ENCODE results near the gene DACT1. TPM values are rescaled to one million over a fixed set of nuclear protein-coding genes. Genes with fewer than 3 reads are reported as not detected.
"Not testable (repeated sequence)": the region's sequence is repeated elsewhere in the genome, so short reads cannot be mapped to it uniquely, and the experiment has no call there.

The DACT1 gene, protein sequence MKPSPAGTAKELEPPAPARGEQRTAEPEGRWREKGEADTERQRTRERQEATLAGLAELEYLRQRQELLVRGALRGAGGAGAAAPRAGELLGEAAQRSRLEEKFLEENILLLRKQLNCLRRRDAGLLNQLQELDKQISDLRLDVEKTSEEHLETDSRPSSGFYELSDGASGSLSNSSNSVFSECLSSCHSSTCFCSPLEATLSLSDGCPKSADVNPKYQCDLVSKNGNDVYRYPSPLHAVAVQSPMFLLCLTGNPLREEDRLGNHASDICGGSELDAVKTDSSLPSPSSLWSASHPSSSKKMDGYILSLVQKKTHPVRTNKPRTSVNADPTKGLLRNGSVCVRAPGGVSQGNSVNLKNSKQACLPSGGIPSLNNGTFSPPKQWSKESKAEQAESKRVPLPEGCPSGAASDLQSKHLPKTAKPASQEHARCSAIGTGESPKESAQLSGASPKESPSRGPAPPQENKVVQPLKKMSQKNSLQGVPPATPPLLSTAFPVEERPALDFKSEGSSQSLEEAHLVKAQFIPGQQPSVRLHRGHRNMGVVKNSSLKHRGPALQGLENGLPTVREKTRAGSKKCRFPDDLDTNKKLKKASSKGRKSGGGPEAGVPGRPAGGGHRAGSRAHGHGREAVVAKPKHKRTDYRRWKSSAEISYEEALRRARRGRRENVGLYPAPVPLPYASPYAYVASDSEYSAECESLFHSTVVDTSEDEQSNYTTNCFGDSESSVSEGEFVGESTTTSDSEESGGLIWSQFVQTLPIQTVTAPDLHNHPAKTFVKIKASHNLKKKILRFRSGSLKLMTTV
- total RNA-seq: 1 to 10 TPM in 1 of 2 experiments, under 1 TPM in 1; 0.58 to 1.1 TPM

DNA sequence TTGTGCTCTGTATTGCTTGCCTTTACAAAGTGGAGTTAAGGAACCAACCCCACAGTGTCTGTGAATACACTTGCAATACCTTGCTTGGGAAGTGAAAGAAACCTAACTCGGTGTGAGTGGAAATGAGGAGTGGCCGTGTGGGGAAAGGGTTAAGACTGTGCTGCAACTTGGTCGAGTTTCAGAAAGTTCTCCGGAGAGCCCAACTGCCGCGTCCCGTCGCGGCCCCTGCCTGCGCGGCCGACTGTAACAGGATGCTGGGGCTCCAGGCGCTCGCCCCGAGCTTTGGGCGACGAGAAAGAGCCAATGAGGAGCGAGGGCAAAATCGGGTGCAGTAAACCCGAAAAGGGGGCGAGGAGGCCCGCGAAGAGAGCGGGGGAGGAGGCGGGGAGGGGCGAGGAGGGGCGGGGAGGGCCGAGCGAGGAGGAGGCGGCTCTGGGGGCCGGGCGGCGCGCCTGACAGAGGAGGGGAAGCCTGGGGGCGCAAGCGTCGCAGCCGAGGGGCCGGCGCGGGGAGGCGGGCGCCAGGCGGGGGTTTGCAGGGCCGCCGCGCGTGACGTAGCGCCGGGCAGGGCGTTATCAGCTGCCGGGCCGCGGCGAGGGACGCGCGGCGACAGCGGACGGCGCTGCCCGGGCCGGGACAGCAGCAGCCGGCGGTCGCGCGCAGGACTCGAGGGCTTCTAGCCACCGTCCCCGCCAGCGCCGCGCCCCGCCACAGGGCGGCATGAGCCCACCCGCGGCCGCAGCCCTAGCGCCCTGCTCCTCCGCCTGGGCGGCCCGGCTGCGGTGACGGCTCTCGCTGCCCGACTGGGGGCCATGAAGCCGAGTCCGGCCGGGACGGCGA lies at the start of gene DACT1:
Gene DACT1 (plus strand): TSS at position 572 of the 840 bp plus-strand sequence. CDS start 241 bp downstream, at position 813.
- ATAC-seq: peak; percentile 81
- H3K4me3 Mint-ChIP-seq: peak within 1 kb of the TSS; percentile 76

DNA sequence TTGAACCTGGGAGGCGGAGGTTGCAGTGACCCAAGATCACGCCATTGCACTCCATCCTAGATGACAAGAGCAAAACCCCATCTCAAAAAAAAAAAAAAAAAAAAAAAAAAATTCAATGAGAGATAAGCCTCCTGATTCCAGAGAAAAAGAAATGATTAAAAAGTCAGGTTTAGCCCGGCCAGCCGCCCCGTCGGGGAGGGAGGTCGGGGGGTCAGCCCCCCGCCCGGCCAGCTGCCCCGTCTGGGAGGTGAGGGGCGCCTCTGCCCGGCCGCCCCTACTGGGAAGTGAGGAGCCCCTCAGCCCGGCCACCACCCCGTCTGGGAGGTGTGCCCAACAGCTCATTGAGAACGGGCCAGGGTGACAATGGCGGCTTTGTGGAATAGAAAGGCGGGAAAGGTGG lies 49.4 kb upstream of the DACT1 start:
- H3K9me3 Mint-ChIP-seq (ENCODE audit: insufficient read depth); POLR2A ChIA-PET; H3K4me3 Mint-ChIP-seq; ATAC-seq; H3K36me3 Mint-ChIP-seq (ENCODE audit: low read depth); H3K4me1 Mint-ChIP-seq (ENCODE audit: low read depth); DNase-seq; CTCF ChIA-PET; H3K27ac Mint-ChIP-seq: not testable (repeated sequence)
- H3K27me3 Mint-ChIP-seq (ENCODE audit: low read depth): peaks cover 10% of the 10 kb centered on the region

More for the DNA sequence above, at the start of gene DACT1:
- Mint-ChIP-seq H3K36me3 (ENCODE audit: low read depth) (no peaks in the 10 kb centered on the region), H3K9me3 (ENCODE audit: insufficient read depth) (no peaks in the 10 kb centered on the region), H3K27me3 (ENCODE audit: low read depth) (peaks cover 54% of the 10 kb centered on the region), H3K4me1 (ENCODE audit: low read depth) (peaks cover 24% of the 10 kb centered on the region), H3K27ac (peak within 1 kb of the TSS; percentile 63)
- ChIA-PET POLR2A (interaction anchor here (1.5 kb wide), 1 partner anchor 210 kb away, joined by 3 read pairs; the partner anchor contains the start of genes KIAA0586 and TIMM9), CTCF (interaction anchor here (0.5 to 7.2 kb wide), 3 partner anchors 21 to 157 kb away, joined by 3 to 39 read pairs (median 3); no protein-coding TSS in a partner anchor)
- DNase-seq: peak; percentile 59

DNA sequence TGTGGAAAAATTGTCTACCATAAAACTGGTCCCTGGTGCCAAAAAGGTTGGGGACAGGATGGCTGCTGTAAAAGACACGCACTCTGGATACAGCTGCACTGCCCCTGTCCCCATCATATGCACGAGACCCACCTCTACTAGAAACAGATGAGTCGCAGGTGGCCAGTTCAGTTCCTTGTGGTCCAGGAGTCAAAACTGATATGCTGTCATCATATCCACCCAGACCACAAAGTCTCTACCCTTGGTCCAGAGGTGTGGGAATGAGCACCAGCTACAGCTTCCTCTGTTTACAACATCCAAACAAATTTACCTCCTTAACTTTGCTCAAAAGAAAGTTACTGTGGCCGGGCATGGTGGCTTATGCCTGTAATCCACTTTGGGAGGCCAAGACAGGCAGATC lies 43.8 kb upstream of the DACT1 start:
- Mint-ChIP-seq H3K36me3 (ENCODE audit: low read depth) (no peaks in the 10 kb centered on the region), H3K27me3 (ENCODE audit: low read depth) (peaks cover 4% of the 10 kb centered on the region), H3K4me1 (ENCODE audit: low read depth) (peaks cover 18% of the 10 kb centered on the region), H3K4me3 (no peak overlapping the region), H3K9me3 (ENCODE audit: insufficient read depth) (no peaks in the 10 kb centered on the region), H3K27ac (no peak overlapping the region)
- CTCF ChIA-PET: no interaction called here
- POLR2A ChIA-PET: no interaction called here
- DNase-seq: no peak
- no peak for ATAC-seq

DNA sequence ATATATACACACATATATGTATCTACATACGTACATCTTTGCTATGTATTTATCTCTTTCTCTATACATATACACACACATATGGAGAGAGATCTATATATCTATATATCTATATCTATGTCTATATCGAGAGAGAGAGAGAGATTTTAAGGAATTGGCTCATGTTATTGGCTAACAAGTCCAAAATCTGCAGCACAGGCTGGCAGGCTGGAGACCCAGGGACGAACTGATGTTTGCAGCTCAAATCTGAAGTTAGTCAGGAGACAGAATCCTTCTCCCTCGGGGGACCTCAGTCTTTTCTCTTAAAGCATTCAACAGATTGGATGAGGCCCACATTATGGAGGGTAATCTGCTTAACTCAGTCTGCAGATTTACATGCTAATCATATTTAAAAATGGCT lies 40.7 kb upstream of the DACT1 start:
- ChIA-PET POLR2A (no interaction called here), CTCF (interaction anchor here (1.9 kb wide), 1 partner anchor 96 kb away, joined by 6 read pairs; no protein-coding TSS in a partner anchor)
- ATAC-seq (no peak), DNase-seq (no peak)
- Mint-ChIP-seq H3K4me3 (no peak overlapping the region), H3K27ac (no peak overlapping the region), H3K4me1 (ENCODE audit: low read depth) (peaks cover 26% of the 10 kb centered on the region), H3K9me3 (ENCODE audit: insufficient read depth) (no peaks in the 10 kb centered on the region), H3K27me3 (ENCODE audit: low read depth) (peaks cover 5% of the 10 kb centered on the region), H3K36me3 (ENCODE audit: low read depth) (no peaks in the 10 kb centered on the region)

DNA sequence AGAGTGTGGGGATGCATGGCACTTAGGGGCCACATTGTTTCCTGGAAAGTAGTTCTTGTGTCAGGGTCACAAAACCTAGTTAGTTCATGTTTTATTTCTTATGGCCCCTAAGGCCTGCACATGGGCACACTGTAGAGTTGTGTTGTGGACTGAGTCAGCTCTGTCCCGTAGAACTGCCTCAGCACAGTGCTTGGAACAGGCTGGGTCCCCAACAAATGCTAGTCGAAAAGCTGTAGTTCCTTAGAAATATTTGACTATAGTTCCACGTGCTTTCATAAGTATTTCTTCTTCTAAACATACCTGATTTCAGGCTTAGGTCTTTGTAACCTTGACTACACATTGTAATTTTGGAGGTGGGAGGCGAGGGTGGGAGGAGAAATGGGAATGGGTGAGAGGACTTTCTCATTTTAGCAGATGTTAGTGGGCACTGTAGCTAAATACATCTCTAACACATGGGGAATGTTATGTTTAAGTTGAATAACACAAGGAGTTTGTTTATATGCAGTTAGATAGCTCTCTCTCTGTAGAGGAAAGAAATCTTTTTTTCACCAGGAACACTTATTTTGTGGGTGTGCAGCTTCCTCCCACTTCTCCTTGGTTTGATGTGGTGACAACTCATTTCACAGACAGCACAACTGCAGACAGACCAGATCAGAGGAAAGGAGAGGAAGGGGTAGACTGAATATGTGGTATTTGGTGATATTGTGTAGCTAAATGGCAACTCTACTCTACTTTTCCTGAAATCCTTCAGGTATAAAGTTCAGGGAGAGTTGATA lies 39.5 kb upstream of the DACT1 start:
- ChIA-PET POLR2A (interaction anchor here (0.7 kb wide), 1 partner anchor 358 kb away, joined by 5 read pairs; no protein-coding TSS in a partner anchor), CTCF (interaction anchor here (1.9 kb wide), 1 partner anchor 97 kb away, joined by 6 read pairs; no protein-coding TSS in a partner anchor)
- peaks cover 3% of the 10 kb centered on the region for H3K27me3 Mint-ChIP-seq (ENCODE audit: low read depth)
- no peak overlapping the region for H3K27ac Mint-ChIP-seq
- no peak overlapping the region for H3K4me3 Mint-ChIP-seq
- no peak for DNase-seq
- H3K36me3 Mint-ChIP-seq (ENCODE audit: low read depth): no peaks in the 10 kb centered on the region
- H3K4me1 Mint-ChIP-seq (ENCODE audit: low read depth): peaks cover 26% of the 10 kb centered on the region
- peak; percentile 74 for ATAC-seq
- no peaks in the 10 kb centered on the region for H3K9me3 Mint-ChIP-seq (ENCODE audit: insufficient read depth)

DNA sequence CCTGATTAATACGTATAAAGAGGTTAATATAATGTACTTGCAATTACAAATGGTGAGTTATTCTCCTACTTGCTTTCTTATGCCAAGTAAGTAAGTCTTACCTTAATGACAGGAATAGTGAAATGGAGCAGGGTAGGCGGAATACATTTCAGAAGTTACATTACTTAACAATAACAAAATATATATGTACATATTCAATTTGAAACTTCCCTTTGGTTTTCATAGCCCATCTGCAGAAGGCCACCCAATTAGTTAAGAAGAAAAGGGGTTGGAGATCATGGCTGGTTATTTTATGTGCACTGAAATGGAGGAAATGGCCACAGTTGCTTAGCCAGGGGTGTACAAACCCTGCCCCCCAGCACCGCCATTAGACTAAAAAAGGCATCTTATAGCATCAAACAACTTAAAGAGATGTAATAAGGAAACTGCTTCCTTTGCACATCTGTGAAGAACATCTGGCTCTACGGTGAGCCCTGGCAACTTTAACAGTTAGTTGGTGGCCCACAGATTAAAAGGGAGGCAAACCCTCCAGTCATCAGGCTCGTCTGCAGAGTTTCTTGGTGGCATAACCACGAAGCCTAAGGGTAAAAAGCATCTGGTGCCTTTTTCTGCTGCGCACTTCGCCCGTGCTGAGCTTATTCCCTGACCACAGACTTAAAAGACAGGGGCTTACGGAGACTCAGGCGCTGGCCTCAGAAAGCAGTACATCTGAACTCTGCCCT lies 38.8 kb upstream of the DACT1 start:
- CTCF ChIA-PET: interaction anchor here (1.9 kb wide), 1 partner anchor 98 kb away, joined by 6 read pairs; no protein-coding TSS in a partner anchor
- ATAC-seq (peak; percentile 25), DNase-seq (no peak)
- POLR2A ChIA-PET: interaction anchor here (0.7 kb wide), 1 partner anchor 358 kb away, joined by 5 read pairs; no protein-coding TSS in a partner anchor
- peaks cover 26% of the 10 kb centered on the region for H3K4me1 Mint-ChIP-seq (ENCODE audit: low read depth)
- H3K9me3 Mint-ChIP-seq (ENCODE audit: insufficient read depth): no peaks in the 10 kb centered on the region
- no peak overlapping the region for H3K4me3 Mint-ChIP-seq
- H3K27ac Mint-ChIP-seq: no peak overlapping the region
- H3K36me3 Mint-ChIP-seq (ENCODE audit: low read depth): no peaks in the 10 kb centered on the region
- H3K27me3 Mint-ChIP-seq (ENCODE audit: low read depth): peaks cover 3% of the 10 kb centered on the region

DNA sequence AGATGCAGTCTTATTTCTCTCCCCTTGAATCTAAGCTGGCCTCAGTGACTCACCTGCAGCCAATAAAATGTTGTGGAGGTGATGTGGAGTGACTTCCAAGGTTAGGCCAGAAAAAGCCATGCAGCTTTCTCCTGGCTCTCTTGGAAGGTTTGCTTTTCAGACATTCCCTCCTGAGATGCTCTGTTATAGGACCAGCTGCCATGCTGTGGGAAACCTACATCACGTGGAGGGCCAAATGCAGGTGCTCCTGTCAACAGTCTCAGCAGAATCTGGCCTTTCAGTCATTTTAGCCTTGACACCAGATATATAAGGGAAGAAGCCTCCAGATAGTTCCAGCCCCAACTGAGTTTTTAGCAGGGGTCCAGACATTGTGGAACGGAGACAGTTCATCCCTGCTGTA lies 38.1 kb upstream of the DACT1 start:
- ATAC-seq (no peak), DNase-seq (no peak)
- ChIA-PET POLR2A (no interaction called here), CTCF (no interaction called here)
- H3K36me3 Mint-ChIP-seq (ENCODE audit: low read depth): no peaks in the 10 kb centered on the region
- peaks cover 3% of the 10 kb centered on the region for H3K27me3 Mint-ChIP-seq (ENCODE audit: low read depth)
- H3K4me3 Mint-ChIP-seq: no peak overlapping the region
- H3K27ac Mint-ChIP-seq: no peak overlapping the region
- peaks cover 26% of the 10 kb centered on the region for H3K4me1 Mint-ChIP-seq (ENCODE audit: low read depth)
- H3K9me3 Mint-ChIP-seq (ENCODE audit: insufficient read depth): no peaks in the 10 kb centered on the region

DNA sequence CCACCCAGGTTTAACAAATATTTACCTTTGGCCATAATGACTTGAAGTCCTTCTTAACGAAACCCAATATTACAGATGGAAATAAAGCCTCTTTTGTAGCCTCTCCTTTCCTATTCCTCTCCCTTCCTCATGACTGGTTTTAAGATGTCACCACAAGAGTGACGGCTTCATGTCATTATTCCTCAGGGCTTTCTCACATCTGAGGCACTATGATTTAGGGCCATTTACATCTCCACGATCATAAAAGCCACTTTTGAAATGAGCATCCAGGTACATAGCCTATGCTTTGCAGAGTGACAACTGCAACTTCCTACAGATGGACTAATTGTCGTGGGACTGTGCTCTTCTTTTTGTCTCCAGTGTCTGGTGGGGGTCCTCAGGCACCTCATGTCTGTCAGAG lies 32.3 kb upstream of the DACT1 start:
- H3K4me3 Mint-ChIP-seq: no peak overlapping the region
- no peaks in the 10 kb centered on the region for H3K4me1 Mint-ChIP-seq (ENCODE audit: low read depth)
- DNase-seq: no peak
- H3K36me3 Mint-ChIP-seq (ENCODE audit: low read depth): no peaks in the 10 kb centered on the region
- ChIA-PET POLR2A (no interaction called here), CTCF (no interaction called here)
- no peak overlapping the region for H3K27ac Mint-ChIP-seq
- ATAC-seq: no peak
- H3K27me3 Mint-ChIP-seq (ENCODE audit: low read depth): peaks cover 8% of the 10 kb centered on the region
- no peaks in the 10 kb centered on the region for H3K9me3 Mint-ChIP-seq (ENCODE audit: insufficient read depth)

DNA sequence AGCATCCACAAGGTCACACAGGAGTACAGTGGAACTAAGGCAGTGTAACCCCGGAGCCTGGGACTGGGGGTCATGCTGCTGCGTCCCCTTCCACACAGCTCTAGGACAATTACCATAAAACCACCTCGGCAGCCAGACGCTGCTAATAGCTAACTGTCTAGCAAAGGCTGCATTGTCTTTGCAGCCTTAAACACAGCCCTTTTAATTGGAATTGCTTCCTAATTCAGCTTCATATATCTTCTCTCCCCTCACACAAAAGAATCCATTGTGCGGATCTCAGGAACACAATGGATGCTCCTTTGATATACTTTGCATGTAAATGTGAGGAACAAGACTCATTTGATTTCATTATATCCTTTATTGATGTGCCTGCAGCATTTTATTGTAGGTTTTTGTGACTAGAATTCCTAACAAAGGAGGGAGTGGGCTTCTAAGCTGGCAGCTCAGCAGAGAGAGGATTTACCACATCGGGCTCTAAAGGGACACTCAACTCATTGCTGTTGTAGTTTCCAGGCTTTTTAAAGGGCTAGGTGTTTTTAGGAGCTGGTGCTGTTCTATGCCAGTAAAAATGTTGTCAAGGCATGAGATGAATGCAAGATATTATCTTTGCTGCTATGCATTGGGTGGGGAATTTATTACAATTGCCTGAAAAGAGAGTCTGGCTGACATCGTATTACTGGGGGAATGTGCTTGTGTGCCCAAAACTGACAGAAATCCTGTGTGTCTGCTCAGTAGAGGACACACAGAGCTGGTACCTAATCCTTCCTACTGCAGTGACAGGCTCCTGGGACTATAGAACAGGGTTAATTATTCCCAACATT lies 30.4 kb upstream of the DACT1 start:
- H3K36me3 Mint-ChIP-seq (ENCODE audit: low read depth): no peaks in the 10 kb centered on the region
- POLR2A ChIA-PET: no interaction called here
- CTCF ChIA-PET: no interaction called here
- ATAC-seq (no peak), DNase-seq (no peak)
- H3K27me3 Mint-ChIP-seq (ENCODE audit: low read depth): peaks cover 5% of the 10 kb centered on the region
- H3K27ac Mint-ChIP-seq: no peak overlapping the region
- H3K4me3 Mint-ChIP-seq: no peak overlapping the region
- no peaks in the 10 kb centered on the region for H3K4me1 Mint-ChIP-seq (ENCODE audit: low read depth)
- no peaks in the 10 kb centered on the region for H3K9me3 Mint-ChIP-seq (ENCODE audit: insufficient read depth)

DNA sequence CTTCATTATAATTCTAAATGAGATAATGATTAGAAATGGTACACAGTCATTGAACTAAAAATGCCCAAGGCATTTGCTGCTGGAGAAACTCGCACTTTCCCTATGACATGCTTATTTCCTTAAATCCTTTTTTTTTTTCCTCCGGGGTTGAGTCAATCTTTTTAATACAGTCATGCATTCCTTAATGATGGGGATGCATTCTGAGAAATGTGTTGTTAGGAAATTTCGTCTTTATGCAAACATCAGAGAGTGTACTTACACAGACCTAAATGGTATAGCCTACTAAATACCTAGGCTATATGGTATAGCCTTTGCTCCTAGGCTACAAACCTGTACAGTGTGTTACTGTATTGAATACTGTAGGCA lies 29.8 kb upstream of the DACT1 start:
- Mint-ChIP-seq H3K9me3 (ENCODE audit: insufficient read depth) (no peaks in the 10 kb centered on the region), H3K27ac (no peak overlapping the region), H3K27me3 (ENCODE audit: low read depth) (peaks cover 5% of the 10 kb centered on the region), H3K36me3 (ENCODE audit: low read depth) (no peaks in the 10 kb centered on the region), H3K4me1 (ENCODE audit: low read depth) (no peaks in the 10 kb centered on the region), H3K4me3 (no peak overlapping the region)
- no peak for ATAC-seq
- CTCF ChIA-PET: no interaction called here
- DNase-seq: no peak
- POLR2A ChIA-PET: no interaction called here

Measured in activated CD8-positive, alpha-beta T cell treated with anti-CD3 and anti-CD28 coated beads, Interleukin-2, amount 10 ng/mL, durations not matched to agents 7 days and 5 days (primary cell).